Adipose tissue (tissue), 3 donors: ENCODE results near the gene ZNF792. TPM values are rescaled to one million over a fixed set of nuclear protein-coding genes. Genes with fewer than 3 reads are reported as not detected.
"Not testable (repeated sequence)": the region's sequence is repeated elsewhere in the genome, so short reads cannot be mapped to it uniquely, and the experiment has no call there.

Source experiments
- H3K27ac ChIP-seq: one replicate; pipeline ENCODE4 v1.5.1; 2013; ENCODE audit warnings: low read depth, low read length
- WGBS, 3 donors: extraction: QIAGEN DNeasy Blood & Tissue Kit; methylation state at CpG; one replicate each; pipeline ENCODE4 v1.1.7; 2013; 5-methylcytosine and 5-hydroxymethylcytosine counted together
- polyA plus RNA-seq, 3 donors: library from polyadenylated mRNA; stranded (reverse); fragments of 200-250 nt; gene quantifications; one replicate each; pipeline ENCODE4 v1.2.3, GENCODE V29; 2013
- donor health status: healthy with polysubstance abuse.
- donor health status: Bipolar disorder and iron deficiency.
- donor health status: healthy.

The ZNF792 gene
- polyA plus RNA-seq: 1 to 10 TPM; 1.5 to 2.7 (median 1.9) TPM

- H3K27ac ChIP-seq: no peak within 1 kb of the TSS
- WGBS, 3 donors: 0 to 1% (median 0%) methylated on average over 65 to 78 of the region's 78 CpGs
Measured at GRCh38 chr19:34963573-34964406, at the start of gene ZNF792. ZNF792 (minus strand) TSS chr19:34964229; CDS start chr19:34963662, 567 bp downstream.

- 51 to 57% (median 55%) methylated on average over 32 of the region's 32 CpGs for WGBS, 3 donors
- H3K27ac ChIP-seq: no peak overlapping the region
Measured at GRCh38 chr19:35013041-35013819, 49.2 kb upstream of the ZNF792 start.

DNA sequence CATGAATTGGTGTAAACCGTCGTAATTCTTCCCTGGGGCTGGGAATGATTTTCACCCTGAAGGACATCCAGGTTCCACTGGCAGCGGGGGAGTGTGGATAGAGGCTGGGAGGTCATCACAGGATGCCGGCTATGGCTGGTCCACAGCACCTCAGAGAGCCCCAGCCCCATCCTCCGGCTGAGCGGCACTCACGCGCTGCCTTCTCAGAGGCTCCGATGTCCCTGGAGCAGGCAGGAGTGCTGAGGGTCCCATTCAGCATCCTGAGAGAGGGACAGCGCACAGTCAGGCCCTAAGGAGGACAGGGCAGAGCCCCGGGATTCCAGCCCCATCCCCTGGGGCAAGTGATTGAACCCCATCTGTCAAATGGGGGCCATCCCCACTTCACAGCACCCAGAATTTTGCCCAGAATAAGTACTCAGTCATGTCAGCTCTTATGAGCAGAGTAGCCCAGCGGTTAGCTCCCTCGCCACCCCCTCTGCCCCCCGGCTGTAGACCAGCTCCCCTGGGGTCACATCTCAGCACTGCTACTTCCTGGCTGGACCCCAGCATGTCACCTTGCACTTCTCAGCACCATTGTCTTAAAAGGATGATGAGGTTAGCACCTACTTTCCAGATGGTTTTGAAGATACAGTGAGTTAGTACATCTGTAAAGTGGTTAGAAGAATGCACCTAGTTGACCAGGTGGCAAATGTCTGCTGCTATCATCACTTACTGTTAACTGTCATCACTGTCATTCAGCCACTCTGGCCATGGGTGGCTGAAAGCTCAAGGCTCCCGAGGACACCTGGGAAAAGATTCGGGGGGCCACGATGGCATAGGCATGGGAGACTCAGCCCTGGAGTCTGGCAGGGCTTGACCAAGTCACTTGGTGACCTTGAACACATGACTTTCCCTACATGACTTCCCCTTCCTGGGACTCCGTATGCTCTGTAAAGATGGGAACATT lies 48.0 kb upstream of the ZNF792 start:
- WGBS, 3 donors: 78 to 81% (median 80%) methylated on average over 18 of the region's 18 CpGs
- H3K27ac ChIP-seq: no peak overlapping the region

- WGBS, 3 donors: 54 to 84% (median 65%) methylated on average over 13 of the region's 13 CpGs
- H3K27ac ChIP-seq: no peak overlapping the region
Measured at GRCh38 chr19:35011091-35011689, 47.2 kb upstream of the ZNF792 start.

- H3K27ac ChIP-seq: no peak overlapping the region
- 87 to 92% (median 92%) methylated on average over 36 of the region's 36 CpGs for WGBS, 3 donors
Measured at GRCh38 chr19:35009424-35010415, 45.7 kb upstream of the ZNF792 start.

DNA sequence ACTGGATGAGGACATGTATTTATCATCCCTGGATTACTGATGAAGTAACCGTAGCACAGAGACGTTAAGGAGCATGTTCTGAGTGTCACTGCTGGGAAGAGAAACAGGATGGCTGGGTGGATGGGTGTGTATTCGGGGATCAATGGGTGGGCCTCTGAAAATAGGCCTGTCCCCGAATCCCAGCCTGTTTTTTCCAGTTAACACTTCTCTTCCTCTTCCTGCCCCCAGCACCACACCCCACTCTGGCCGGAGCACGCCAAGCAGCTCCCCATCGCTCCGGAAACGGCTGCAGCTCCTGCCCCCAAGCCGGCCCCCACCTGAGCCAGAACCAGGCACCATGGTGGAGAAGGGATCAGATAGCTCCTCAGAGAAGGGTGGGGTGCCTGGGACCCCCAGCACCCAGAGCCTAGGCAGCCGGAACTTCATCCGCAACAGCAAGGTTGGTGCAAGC lies 44.9 kb upstream of the ZNF792 start:
- H3K27ac ChIP-seq: no peak overlapping the region
- 72 to 90% (median 73%) methylated on average over 12 of the region's 12 CpGs for WGBS, 3 donors

- 96 to 98% (median 98%) methylated on average over 8 of the region's 8 CpGs for WGBS, 3 donors
- H3K27ac ChIP-seq: not testable (repeated sequence)
Measured at GRCh38 chr19:35007427-35007826, 43.4 kb upstream of the ZNF792 start.

GRCh38 chr19:35006999-35007365 lies 43.0 kb upstream of the ZNF792 start:
- no peak overlapping the region for H3K27ac ChIP-seq
- 93 to 94% (median 93%) methylated on average over 5 of the region's 5 CpGs for WGBS, 3 donors

DNA sequence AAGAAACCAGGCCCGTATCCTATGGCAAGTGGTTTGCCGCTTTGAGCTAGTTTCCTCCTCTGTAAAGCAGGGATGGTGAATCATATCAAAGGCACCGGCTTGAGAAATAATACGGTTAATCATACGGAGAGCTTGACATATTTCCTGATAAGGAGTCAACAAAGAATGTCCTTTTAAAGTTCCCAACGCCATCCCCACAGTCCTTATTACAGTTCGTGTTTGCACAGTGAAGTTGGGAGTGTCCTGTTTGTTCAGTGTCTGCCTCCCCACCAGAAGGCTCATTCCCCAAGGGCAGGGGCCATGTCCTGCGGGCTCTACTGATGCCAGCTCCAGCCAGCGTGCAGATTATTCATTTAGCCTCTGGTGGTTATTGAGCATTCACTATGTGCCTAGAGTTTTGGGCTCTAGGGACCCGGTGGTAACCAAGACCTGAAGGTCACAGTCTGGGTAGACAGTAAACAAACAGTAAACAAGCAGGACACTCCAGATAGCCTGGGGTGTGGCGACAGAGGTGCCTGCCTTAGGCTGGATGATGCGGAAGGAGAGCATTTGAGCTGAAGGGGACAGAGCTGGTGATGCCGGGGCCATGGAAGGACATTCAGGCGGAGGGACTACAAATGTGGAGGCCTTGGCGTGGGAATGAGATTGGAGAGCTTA lies 42.4 kb upstream of the ZNF792 start:
- H3K27ac ChIP-seq: no peak overlapping the region
- WGBS, 3 donors: 31 to 80% (median 76%) methylated on average over 15 of the region's 15 CpGs

DNA sequence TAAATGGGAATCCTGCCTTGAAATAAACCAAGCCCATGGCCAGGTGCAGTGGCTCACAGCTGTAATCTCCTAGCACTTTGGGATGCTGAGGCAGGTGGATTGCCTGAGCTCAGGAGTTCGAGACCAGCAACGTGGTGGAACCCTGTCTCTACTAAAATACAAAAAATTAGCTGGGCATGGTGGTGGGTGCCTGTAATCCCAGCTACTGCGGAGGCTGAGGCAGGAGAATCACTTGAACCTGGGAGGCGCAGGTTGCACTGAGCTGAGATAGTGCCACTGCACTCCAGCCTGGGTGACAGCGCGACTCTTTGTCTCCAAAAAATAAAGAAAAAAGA lies 41.9 kb upstream of the ZNF792 start:
- 42 to 97% (median 87%) methylated on average over 6 of the region's 6 CpGs for WGBS, 3 donors
- not testable (repeated sequence) for H3K27ac ChIP-seq

- H3K27ac ChIP-seq: no peak overlapping the region
- 82 to 88% (median 83%) methylated on average over 11 of the region's 11 CpGs for WGBS, 3 donors
Measured at GRCh38 chr19:35005256-35005977, 41.4 kb upstream of the ZNF792 start.

- 84 to 93% (median 91%) methylated on average over 18 of the region's 18 CpGs for WGBS, 3 donors
- H3K27ac ChIP-seq: no peak overlapping the region
Measured at GRCh38 chr19:35004517-35005255, 40.7 kb upstream of the ZNF792 start.

GRCh38 chr19:35002037-35002535 lies 38.1 kb upstream of the ZNF792 start:
- H3K27ac ChIP-seq: no peak overlapping the region
- 89 to 91% (median 90%) methylated on average over 11 of the region's 11 CpGs for WGBS, 3 donors

GRCh38 chr19:35000647-35001501 lies 36.8 kb upstream of the ZNF792 start:
- H3K27ac ChIP-seq: peak overlapping the region; percentile 93
- 2 to 4% (median 3%) methylated on average over 27 to 46 of the region's 46 CpGs for WGBS, 3 donors
